Progenitor cell of endocrine pancreas (in vitro differentiated cells): Measurements from ENCODE around the gene VWA3B. TPM values are rescaled to one million over a fixed set of nuclear protein-coding genes. Genes with fewer than 3 reads are reported as not detected.
"Not testable (repeated sequence)": the region's sequence is repeated elsewhere in the genome, so short reads cannot be mapped to it uniquely, and the experiment has no call there.

Experiments
- DNase-seq: peaks from one replicate; pipeline ENCODE4 v3.0.0; 2021; ENCODE audit warnings: low spot score; ENCODE audit not compliant: unreplicated experiment
- H3K27ac Mint-ChIP-seq: 2 replicates; pipeline ENCODE4 v1.8.0; 2021; ENCODE audit warnings: mild to moderate bottlenecking, moderate library complexity, mixed read lengths
- H3K27me3 Mint-ChIP-seq: 2 replicates; pipeline ENCODE4 v1.8.0; 2021; ENCODE audit warnings: mixed read lengths
- H3K36me3 Mint-ChIP-seq: 2 replicates; pipeline ENCODE4 v1.8.0; 2022; ENCODE audit warnings: mixed read lengths; ENCODE audit not compliant: insufficient read depth
- H3K4me1 Mint-ChIP-seq: 2 replicates; pipeline ENCODE4 v1.8.0; 2021; ENCODE audit warnings: low read depth, mixed read lengths
- H3K4me3 Mint-ChIP-seq: 2 replicates; pipeline ENCODE4 v1.8.0; 2021; ENCODE audit warnings: low read depth, mild to moderate bottlenecking, moderate library complexity, mixed read lengths
- H3K9me3 Mint-ChIP-seq: 2 replicates; pipeline ENCODE4 v1.8.0; 2021; ENCODE audit warnings: low read depth, mixed read lengths
- CTCF ChIP-seq: fragments of 200-600 bp; sonication (generic); IDR thresholded peaks from one replicate; pipeline ENCODE4 v1.5.0; 2021; ENCODE audit warnings: antibody characterized with exemption, mild to moderate bottlenecking; ENCODE audit not compliant: unreplicated experiment
- total RNA-seq: library from RNA; stranded (reverse); gene quantifications from 2 replicates; pipeline ENCODE4 v1.2.1, GENCODE V29; 2021

Gene VWA3B
- total RNA-seq, 1 donor from 2014 or later, result 0.12 TPM

- no peak for TF ChIP-seq CTCF
- H3K9me3 Mint-ChIP-seq, result peaks cover 18% of the 10 kb centered on the region
- H3K4me1 Mint-ChIP-seq, result no peaks in the 10 kb centered on the region
- H3K27ac Mint-ChIP-seq, result no peak overlapping the region
- H3K4me3 Mint-ChIP-seq, result no peak overlapping the region
- no peak for DNase-seq
- peaks cover 2% of the 10 kb centered on the region for H3K36me3 Mint-ChIP-seq
- no peaks in the 10 kb centered on the region for H3K27me3 Mint-ChIP-seq
These were observed 229.0 kb downstream of the VWA3B start for GRCh38 chr2:98315957-98316356.

GRCh38 chr2:98317214-98317613 lies 230.2 kb downstream of the VWA3B start:
- H3K36me3 Mint-ChIP-seq, result peaks cover 2% of the 10 kb centered on the region
- no peak for TF ChIP-seq CTCF
- H3K27me3 Mint-ChIP-seq, result no peaks in the 10 kb centered on the region
- H3K9me3 Mint-ChIP-seq, result peaks cover 25% of the 10 kb centered on the region
- no peak overlapping the region for H3K4me3 Mint-ChIP-seq
- no peak for DNase-seq
- H3K4me1 Mint-ChIP-seq, result no peaks in the 10 kb centered on the region
- no peak overlapping the region for H3K27ac Mint-ChIP-seq

GRCh38 chr2:98320171-98320570 lies 233.2 kb downstream of the VWA3B start:
- not testable (repeated sequence) for H3K27ac Mint-ChIP-seq, DNase-seq, H3K4me3 Mint-ChIP-seq, H3K27me3 Mint-ChIP-seq, H3K36me3 Mint-ChIP-seq, H3K4me1 Mint-ChIP-seq
- peaks cover 40% of the 10 kb centered on the region for H3K9me3 Mint-ChIP-seq

- Mint-ChIP-seq H3K36me3 (peaks cover 2% of the 10 kb centered on the region), H3K9me3 (peaks cover 38% of the 10 kb centered on the region), H3K27ac (no peak overlapping the region), H3K4me1 (no peaks in the 10 kb centered on the region), H3K4me3 (no peak overlapping the region), H3K27me3 (no peaks in the 10 kb centered on the region)
- no peak for TF ChIP-seq CTCF
- DNase-seq, result no peak
These were observed 237.2 kb downstream of the VWA3B start for GRCh38 chr2:98324181-98324580.

- Mint-ChIP-seq H3K9me3 (peaks cover 19% of the 10 kb centered on the region), H3K4me3 (no peak overlapping the region), H3K36me3 (no peaks in the 10 kb centered on the region), H3K4me1 (no peaks in the 10 kb centered on the region), H3K27me3 (peaks cover 3% of the 10 kb centered on the region), H3K27ac (no peak overlapping the region)
- DNase-seq, result no peak
- TF ChIP-seq CTCF, result no peak
These were observed 240.8 kb downstream of the VWA3B start for GRCh38 chr2:98327776-98328175.

- Mint-ChIP-seq H3K27ac (no peak overlapping the region), H3K36me3 (no peaks in the 10 kb centered on the region), H3K4me1 (peaks cover 8% of the 10 kb centered on the region), H3K27me3 (peaks cover 3% of the 10 kb centered on the region), H3K4me3 (no peak overlapping the region), H3K9me3 (peaks cover 8% of the 10 kb centered on the region)
- TF ChIP-seq CTCF, result no peak
- DNase-seq, result no peak
These were observed 242.6 kb downstream of the VWA3B start for GRCh38 chr2:98329549-98329948.
